PC-9 (cell line): ENCODE results near the gene FOSB.

Experiments used
- CTCF ChIP-seq: fragments of 200-600 bp; sonication (generic); conservative IDR thresholded peaks from 2 replicates; pipeline ENCODE4 v1.6.1; 2017; ENCODE audit warnings: mixed run types, antibody characterized with exemption, mild to moderate bottlenecking, moderate library complexity
- EZH2 ChIP-seq: fragments of 200-600 bp; sonication (generic); IDR thresholded peaks from 2 replicates; pipeline ENCODE4 v1.8.0; 2017; ENCODE audit warnings: antibody characterized with exemption, low read depth

- TF ChIP-seq CTCF (0 out of 2 replicates have a peak, but pooled peaks have one; percentile 60), EZH2 (no peak)
These were observed 10.1 kb downstream of the FOSB start for GRCh38 chr19:45477713-45478453.
